ENCODE data around the gene HCAR3.

HCAR3 gene

GRCh38 chr12:122726080-122726558 is 9.5 kb upstream of the HCAR3 start:
- H3K4me3 ChIP-seq (replicated peaks; ENCODE audit: insufficient read depth, low read length) = no peak overlapping the region
- DNase-seq (ENCODE audit: low read depth in 1 of 2, low spot score in 1 of 2) = peak in 1 of 2 experiments; percentile 31
- peak overlapping the region; percentile 21; the same call in 1 of the 2 replicates for H3K27ac ChIP-seq (replicated peaks)

DNA sequence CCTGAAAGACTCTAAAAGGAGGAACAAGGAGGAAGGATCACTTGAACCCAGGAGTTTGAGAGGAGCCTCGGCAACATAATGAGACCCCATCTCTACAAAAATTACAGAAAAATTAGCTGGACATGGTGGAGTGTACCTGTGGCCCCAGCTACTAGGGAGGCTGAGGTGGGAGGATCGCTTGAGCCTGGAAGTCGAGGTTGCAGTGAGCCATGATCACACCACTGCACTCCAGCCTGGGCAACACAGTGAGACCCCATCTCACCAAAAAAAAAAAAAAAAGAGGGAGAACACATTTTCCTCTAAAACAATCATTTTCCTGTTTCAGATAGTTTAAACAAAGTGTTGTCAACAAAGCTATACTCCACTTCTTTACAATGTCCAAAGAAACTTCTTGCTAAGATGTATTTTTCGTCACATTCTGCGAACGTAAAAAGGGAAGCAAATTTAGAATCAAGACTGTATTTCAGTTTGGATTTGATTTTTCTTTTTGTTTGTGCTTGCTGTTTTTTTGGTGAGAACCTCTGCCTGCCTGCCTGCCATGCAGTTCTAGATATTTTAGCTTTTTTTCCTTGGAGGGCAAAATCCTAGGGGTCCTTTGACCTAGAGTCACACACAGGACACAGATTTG is 9.0 kb upstream of the HCAR3 start:
- TF ChIP-seq, protein P1, sequence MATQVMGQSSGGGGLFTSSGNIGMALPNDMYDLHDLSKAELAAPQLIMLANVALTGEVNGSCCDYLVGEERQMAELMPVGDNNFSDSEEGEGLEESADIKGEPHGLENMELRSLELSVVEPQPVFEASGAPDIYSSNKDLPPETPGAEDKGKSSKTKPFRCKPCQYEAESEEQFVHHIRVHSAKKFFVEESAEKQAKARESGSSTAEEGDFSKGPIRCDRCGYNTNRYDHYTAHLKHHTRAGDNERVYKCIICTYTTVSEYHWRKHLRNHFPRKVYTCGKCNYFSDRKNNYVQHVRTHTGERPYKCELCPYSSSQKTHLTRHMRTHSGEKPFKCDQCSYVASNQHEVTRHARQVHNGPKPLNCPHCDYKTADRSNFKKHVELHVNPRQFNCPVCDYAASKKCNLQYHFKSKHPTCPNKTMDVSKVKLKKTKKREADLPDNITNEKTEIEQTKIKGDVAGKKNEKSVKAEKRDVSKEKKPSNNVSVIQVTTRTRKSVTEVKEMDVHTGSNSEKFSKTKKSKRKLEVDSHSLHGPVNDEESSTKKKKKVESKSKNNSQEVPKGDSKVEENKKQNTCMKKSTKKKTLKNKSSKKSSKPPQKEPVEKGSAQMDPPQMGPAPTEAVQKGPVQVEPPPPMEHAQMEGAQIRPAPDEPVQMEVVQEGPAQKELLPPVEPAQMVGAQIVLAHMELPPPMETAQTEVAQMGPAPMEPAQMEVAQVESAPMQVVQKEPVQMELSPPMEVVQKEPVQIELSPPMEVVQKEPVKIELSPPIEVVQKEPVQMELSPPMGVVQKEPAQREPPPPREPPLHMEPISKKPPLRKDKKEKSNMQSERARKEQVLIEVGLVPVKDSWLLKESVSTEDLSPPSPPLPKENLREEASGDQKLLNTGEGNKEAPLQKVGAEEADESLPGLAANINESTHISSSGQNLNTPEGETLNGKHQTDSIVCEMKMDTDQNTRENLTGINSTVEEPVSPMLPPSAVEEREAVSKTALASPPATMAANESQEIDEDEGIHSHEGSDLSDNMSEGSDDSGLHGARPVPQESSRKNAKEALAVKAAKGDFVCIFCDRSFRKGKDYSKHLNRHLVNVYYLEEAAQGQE (IDR thresholded peaks at IDR 0.05; ENCODE audit: insufficient replicate concordance, low read depth) = no peak
- TF ChIP-seq CTCF (IDR thresholded peaks at IDR 0.05; ENCODE audit: insufficient read depth, low read length) (no peak), SPI1 (IDR thresholded peaks at IDR 0.05; ENCODE audit: borderline replicate concordance, low read depth) (no peak), GABPA (IDR thresholded peaks at IDR 0.05; ENCODE audit: low read depth) (no peak)
- peak overlapping the region; percentile 21; the same call in 1 of the 2 replicates for H3K27ac ChIP-seq (replicated peaks)
- no peak for DNase-seq (ENCODE audit: low read depth in 1 of 2, low spot score in 1 of 2)
- H3K4me3 ChIP-seq (replicated peaks; ENCODE audit: insufficient read depth, low read length) = no peak overlapping the region
- peaks cover 7% of the 10 kb centered on the region for H3K27me3 ChIP-seq (ENCODE audit: insufficient read depth, poor library complexity, severe bottlenecking)

More at GRCh38 chr12:122726080-122726558, 9.5 kb upstream of the HCAR3 start:
- peak; percentile 92 for TF ChIP-seq SPI1 (IDR thresholded peaks at IDR 0.05; ENCODE audit: borderline replicate concordance, low read depth)
- no peak for TF ChIP-seq CTCF (IDR thresholded peaks at IDR 0.05; ENCODE audit: insufficient read depth, low read length)
- no peak for TF ChIP-seq POLR2AphosphoS5 (IDR thresholded peaks at IDR 0.05; ENCODE audit: low read depth)
- H3K27me3 ChIP-seq (ENCODE audit: insufficient read depth, poor library complexity, severe bottlenecking) = peaks cover 7% of the 10 kb centered on the region

- H3K27me3 ChIP-seq (ENCODE audit: insufficient read depth, poor library complexity, severe bottlenecking) = peaks cover 3% of the 10 kb centered on the region
- TF ChIP-seq POLR2AphosphoS5 (IDR thresholded peaks at IDR 0.05; ENCODE audit: low read depth) = no peak
- TF ChIP-seq, protein P1 (IDR thresholded peaks at IDR 0.05; ENCODE audit: insufficient replicate concordance, low read depth) = no peak
- no peak overlapping the region for H3K4me3 ChIP-seq (replicated peaks; ENCODE audit: insufficient read depth, low read length)
- DNase-seq (ENCODE audit: low read depth in 1 of 2, low spot score in 1 of 2) = no peak
- no peak overlapping the region for H3K27ac ChIP-seq (replicated peaks)
Measured at GRCh38 chr12:122724641-122725243, 8.1 kb upstream of the HCAR3 start.

GRCh38 chr12:122722387-122722786 is 5.8 kb upstream of the HCAR3 start:
- TF ChIP-seq POLR2AphosphoS5 (IDR thresholded peaks at IDR 0.05; ENCODE audit: low read depth) (no peak), SPI1 (IDR thresholded peaks at IDR 0.05; ENCODE audit: borderline replicate concordance, low read depth) (peak; percentile 76; the same call in 1 of the 2 replicates), GABPA (IDR thresholded peaks at IDR 0.05; ENCODE audit: low read depth) (no peak)
- TF ChIP-seq, protein P1 (IDR thresholded peaks at IDR 0.05; ENCODE audit: insufficient replicate concordance, low read depth) = no peak
- Histone ChIP-seq H3K27me3 (ENCODE audit: insufficient read depth, poor library complexity, severe bottlenecking) (no peaks in the 10 kb centered on the region), H3K27ac (replicated peaks) (no peak overlapping the region), H3K4me3 (replicated peaks; ENCODE audit: insufficient read depth, low read length) (no peak overlapping the region)
- no peak for DNase-seq (ENCODE audit: low read depth in 1 of 2, low spot score in 1 of 2)

Measured in HL-60 (cell line).